Stimulated activated CD8-positive, alpha-beta memory T cell treated with anti-CD3 and anti-CD28 coated beads, Interleukin-7, amount 100 ng/mL, for 1 hour (primary cell): Measurements from ENCODE around the gene EIPR1.

Experiments
- DNase-seq, 2 donors: peaks; one replicate each; pipeline ENCODE4 v3.0.0-alpha.2; 2020; ENCODE audit warnings: low read depth in 2 of 2

EIPR1 gene

GRCh38 chr2:3324036-3324386 is 53.6 kb downstream of the EIPR1 start:
- no peak for DNase-seq

- DNase-seq, result no peak
Measured at GRCh38 chr2:3323360-3324035, 54.1 kb downstream of the EIPR1 start.

GRCh38 chr2:3322311-3322970 is 55.2 kb downstream of the EIPR1 start:
- DNase-seq, result no peak

- DNase-seq, result no peak
Measured at GRCh38 chr2:3321825-3322224, 55.8 kb downstream of the EIPR1 start.

GRCh38 chr2:3320910-3321605 is 56.6 kb downstream of the EIPR1 start:
- no peak for DNase-seq

- DNase-seq, result no peak
Measured at GRCh38 chr2:3319745-3320566, 57.7 kb downstream of the EIPR1 start.

- DNase-seq, result no peak
Measured at GRCh38 chr2:3319134-3319533, 58.5 kb downstream of the EIPR1 start.

- no peak for DNase-seq
Measured at GRCh38 chr2:3317871-3318590, 59.6 kb downstream of the EIPR1 start.

GRCh38 chr2:3317277-3317685 is 60.3 kb downstream of the EIPR1 start:
- DNase-seq, result no peak

- DNase-seq, result no peak
Measured at GRCh38 chr2:3316456-3317276, 61.0 kb downstream of the EIPR1 start.

GRCh38 chr2:3314626-3315025 is 63.0 kb downstream of the EIPR1 start:
- no peak for DNase-seq

GRCh38 chr2:3313781-3314375 is 63.7 kb downstream of the EIPR1 start:
- DNase-seq, result no peak

- DNase-seq, result no peak
Measured at GRCh38 chr2:3312576-3313345, 64.9 kb downstream of the EIPR1 start.

- no peak for DNase-seq
Measured at GRCh38 chr2:3311601-3312000, 66.0 kb downstream of the EIPR1 start.

GRCh38 chr2:3309496-3310355 is 67.9 kb downstream of the EIPR1 start:
- DNase-seq, result no peak

- no peak for DNase-seq
Measured at GRCh38 chr2:3307901-3308300, 69.7 kb downstream of the EIPR1 start.

GRCh38 chr2:3307236-3307635 is 70.4 kb downstream of the EIPR1 start:
- no peak for DNase-seq

GRCh38 chr2:3305952-3306351 is 71.7 kb downstream of the EIPR1 start:
- DNase-seq, result no peak

- DNase-seq, result no peak
Measured at GRCh38 chr2:3305431-3305830, 72.2 kb downstream of the EIPR1 start.
